H7 (cell line): ENCODE results near the gene TRIM13. TPM values are rescaled to one million over a fixed set of nuclear protein-coding genes. Genes with fewer than 3 reads are reported as not detected.
"Not testable (repeated sequence)": the region's sequence is repeated elsewhere in the genome, so short reads cannot be mapped to it uniquely, and the experiment has no call there.

Experiments used
- DNase-seq: peaks from one replicate; pipeline ENCODE4 v3.0.0; 2012
- H3K27me3 ChIP-seq: 2 replicates; pipeline ENCODE4 v1.6.0; 2011; ENCODE audit warnings: mild to moderate bottlenecking, low read length; ENCODE audit not compliant: control insufficient read depth, insufficient read depth
- H3K36me3 ChIP-seq: replicated peaks from 2 replicates; pipeline ENCODE4 v1.5.1; 2011; ENCODE audit warnings: low read length; ENCODE audit not compliant: control insufficient read depth, insufficient read depth
- H3K4me3 ChIP-seq: 2 replicates; pipeline ENCODE4 v1.5.1; 2011; ENCODE audit warnings: low read depth, mild to moderate bottlenecking, control low read depth, low read length, moderate library complexity; ENCODE audit not compliant: insufficient read depth
- total RNA-seq: library from RNA; depleted of rRNA; stranded (reverse); fragments of >200 nt; shearing (Covaris generic); gene quantifications from 2 replicates; pipeline ENCODE4 v1.2.3, GENCODE V29; 2014

TRIM13 gene
- total RNA-seq, 1 experiment from 2014 or later = 22.7 TPM

GRCh38 chr13:49980266-49980665 lies 16.6 kb upstream of the TRIM13 start:
- Histone ChIP-seq H3K36me3 (no peaks in the 10 kb centered on the region), H3K27me3 (no peaks in the 10 kb centered on the region)
- no peak for DNase-seq

GRCh38 chr13:49985129-49985528 lies 11.7 kb upstream of the TRIM13 start:
- Histone ChIP-seq H3K36me3 (no peaks in the 10 kb centered on the region), H3K27me3 (no peaks in the 10 kb centered on the region), H3K4me3 (no peak overlapping the region)
- DNase-seq = no peak

More at GRCh38 chr13:49980266-49980665, 16.6 kb upstream of the TRIM13 start:
- H3K4me3 ChIP-seq = no peak overlapping the region

- H3K4me3 ChIP-seq = no peak overlapping the region
- no peaks in the 10 kb centered on the region for H3K36me3 ChIP-seq
- H3K27me3 ChIP-seq = no peaks in the 10 kb centered on the region
- no peak for DNase-seq
Observed at GRCh38 chr13:49986471-49986870, 10.4 kb upstream of the TRIM13 start.

- not testable (repeated sequence) for DNase-seq, H3K27me3 ChIP-seq, H3K36me3 ChIP-seq, H3K4me3 ChIP-seq
Observed at GRCh38 chr13:49990612-49991011, 6.2 kb upstream of the TRIM13 start.

GRCh38 chr13:49993111-49993510 lies 3.7 kb upstream of the TRIM13 start:
- H3K27me3 ChIP-seq = peaks cover 3% of the 10 kb centered on the region; the same call in 1 of the 2 replicates
- H3K36me3 ChIP-seq = no peaks in the 10 kb centered on the region
- H3K4me3 ChIP-seq = no peak overlapping the region
- DNase-seq = no peak

GRCh38 chr13:49993666-49994065 lies 3.2 kb upstream of the TRIM13 start:
- Histone ChIP-seq H3K4me3 (no peak overlapping the region), H3K36me3 (no peaks in the 10 kb centered on the region), H3K27me3 (peaks cover 3% of the 10 kb centered on the region; the same call in 1 of the 2 replicates)
- DNase-seq = no peak

- Histone ChIP-seq H3K27me3 (peaks cover 3% of the 10 kb centered on the region; the same call in 1 of the 2 replicates), H3K4me3 (peak overlapping the region; percentile 65), H3K36me3 (no peaks in the 10 kb centered on the region; the same call in 1 of the 2 replicates)
- peak; percentile 28 for DNase-seq
Observed at GRCh38 chr13:49995625-49996101, 1.2 kb upstream of the TRIM13 start.

- H3K4me3 ChIP-seq = peak overlapping the region; percentile 65
- DNase-seq = peak; percentile 96
- peaks cover 3% of the 10 kb centered on the region; the same call in 1 of the 2 replicates for H3K27me3 ChIP-seq
- no peaks in the 10 kb centered on the region; the same call in 1 of the 2 replicates for H3K36me3 ChIP-seq
Observed at GRCh38 chr13:49996161-49996915, 504 bp upstream of the TRIM13 start.

- Histone ChIP-seq H3K36me3 (no peaks in the 10 kb centered on the region; the same call in 1 of the 2 replicates), H3K4me3 (peak overlapping the region; percentile 89), H3K27me3 (peaks cover 3% of the 10 kb centered on the region; the same call in 1 of the 2 replicates)
- DNase-seq = peak; percentile 13
Observed at GRCh38 chr13:49997955-49998354, 1.1 kb downstream of the TRIM13 start.

- peak; percentile 71 for DNase-seq
- peaks cover 3% of the 10 kb centered on the region; the same call in 1 of the 2 replicates for H3K27me3 ChIP-seq
- H3K4me3 ChIP-seq = no peak overlapping the region
- peaks cover 2% of the 10 kb centered on the region; the same call in 1 of the 2 replicates for H3K36me3 ChIP-seq
Observed at GRCh38 chr13:49998714-49999624, 2.1 kb downstream of the TRIM13 start.

GRCh38 chr13:50001287-50001686 lies 4.4 kb downstream of the TRIM13 start:
- no peak for DNase-seq
- Histone ChIP-seq H3K36me3 (peaks cover 2% of the 10 kb centered on the region; the same call in 1 of the 2 replicates), H3K27me3 (no peaks in the 10 kb centered on the region), H3K4me3 (no peak overlapping the region)

GRCh38 chr13:50006426-50007135 lies 9.7 kb downstream of the TRIM13 start:
- peaks cover 4% of the 10 kb centered on the region; the same call in 1 of the 2 replicates for H3K36me3 ChIP-seq
- DNase-seq = no peak
- no peak overlapping the region for H3K4me3 ChIP-seq
- no peaks in the 10 kb centered on the region for H3K27me3 ChIP-seq

GRCh38 chr13:50011461-50011860 lies 14.6 kb downstream of the TRIM13 start:
- Histone ChIP-seq H3K36me3 (peaks cover 6% of the 10 kb centered on the region), H3K4me3 (no peak overlapping the region), H3K27me3 (no peaks in the 10 kb centered on the region)
- DNase-seq = no peak
